GM19395 (cell line): ENCODE measurements around the gene SIPA1L3.

Experiments used
- ATAC-seq: cut with Tn5 transposase; IDR thresholded peaks from one replicate; pipeline ENCODE4 v1.9.1; 2021; ENCODE audit warnings: mild to moderate bottlenecking, moderate library complexity; ENCODE audit not compliant: unreplicated experiment

SIPA1L3 gene

DNA sequence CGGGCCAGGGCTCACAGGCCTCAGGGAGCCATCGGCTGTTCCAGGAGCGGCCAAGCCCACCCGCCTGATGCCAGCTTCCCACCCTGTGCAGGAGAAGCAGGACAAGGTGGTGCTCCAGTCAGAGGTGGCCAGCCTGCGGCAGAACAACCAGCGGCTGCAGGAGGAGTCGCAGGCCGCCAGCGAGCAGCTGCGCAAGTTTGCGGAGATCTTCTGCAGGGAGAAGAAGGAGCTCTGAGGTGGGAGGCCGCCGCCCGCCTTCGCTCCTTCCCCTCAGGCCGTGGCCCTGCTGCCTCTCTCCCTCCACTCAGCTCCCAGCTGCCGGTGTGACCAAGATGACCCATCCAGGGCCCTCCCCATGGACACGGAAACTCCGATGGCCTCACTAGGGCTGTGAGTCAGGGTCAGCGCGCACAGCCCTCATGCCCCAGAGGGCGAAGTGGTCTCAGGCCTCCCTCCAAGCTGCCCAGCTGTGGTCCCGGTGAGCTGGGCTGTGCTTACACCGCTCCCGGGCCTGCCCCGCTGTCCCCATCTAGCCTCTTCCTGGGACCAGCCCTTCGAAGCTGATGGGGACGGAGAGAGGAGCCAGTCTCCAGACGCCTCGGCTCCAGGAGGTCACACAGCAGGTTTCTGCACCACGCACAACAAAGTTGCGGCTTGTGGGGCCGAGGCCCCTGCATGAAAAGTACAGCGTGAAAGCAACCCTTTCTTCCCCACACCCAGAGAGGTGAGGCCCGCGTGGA, 299.2 kb downstream of the SIPA1L3 start:
- no peak for ATAC-seq

DNA sequence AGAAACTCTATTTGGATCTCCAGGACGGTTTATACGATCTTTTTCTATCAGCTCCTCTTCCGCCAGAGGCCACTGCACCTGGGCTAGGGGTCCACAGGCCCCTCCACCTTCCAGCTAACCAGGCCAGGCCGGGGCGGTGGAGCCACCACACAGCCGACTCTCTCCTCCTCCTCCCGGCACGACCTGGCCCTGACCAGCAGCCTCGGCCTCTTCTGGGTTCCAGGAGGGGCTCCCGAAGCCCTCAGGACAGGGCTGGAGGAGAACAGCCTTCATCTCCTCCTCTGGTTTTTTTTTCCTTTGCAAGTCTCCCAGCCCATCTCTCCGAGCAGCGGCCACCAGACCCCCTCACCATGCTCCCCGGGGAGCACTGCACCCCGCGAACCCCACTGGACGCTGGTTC, 299.9 kb downstream of the SIPA1L3 start:
- no peak for ATAC-seq

DNA sequence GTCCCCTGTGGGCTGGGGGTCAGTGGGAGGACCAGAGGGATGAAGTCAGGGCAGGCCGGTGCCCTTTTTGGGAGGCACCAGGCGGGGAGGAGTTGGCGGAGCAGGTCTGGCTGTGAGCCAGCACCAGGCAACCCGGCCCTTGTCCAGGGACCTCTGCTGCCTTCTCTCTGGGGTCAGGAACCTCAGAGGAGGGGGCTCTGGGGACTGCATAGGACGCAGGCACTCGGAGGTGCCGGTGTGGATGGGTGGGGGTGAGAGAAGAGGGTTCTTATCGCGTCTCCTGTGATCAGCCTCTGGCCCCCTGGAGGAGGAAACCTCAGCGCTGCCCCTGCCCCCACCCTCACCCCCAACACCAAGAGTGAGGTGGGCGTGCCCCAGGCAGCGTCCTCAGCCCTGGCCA, 300.5 kb downstream of the SIPA1L3 start:
- ATAC-seq = no peak

DNA sequence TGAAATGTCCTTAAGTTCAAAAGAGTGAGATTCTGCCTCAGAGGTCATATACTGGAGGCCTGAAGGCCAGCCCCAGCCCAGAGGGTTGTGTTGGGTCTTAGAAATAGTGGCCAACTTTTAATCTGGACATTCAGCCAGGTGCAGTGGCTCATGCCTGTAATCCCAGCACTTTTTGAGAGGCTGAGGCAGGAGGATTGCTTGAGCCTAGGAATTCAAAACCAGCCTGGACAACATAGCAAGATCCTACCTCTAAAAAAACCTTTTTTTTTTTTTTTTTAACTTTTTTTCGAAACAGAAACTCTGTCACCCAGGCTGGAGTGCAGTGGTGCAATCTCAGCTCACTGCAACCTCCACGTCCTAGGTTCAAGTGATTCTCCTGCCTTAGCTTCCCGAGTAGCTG, 301.6 kb downstream of the SIPA1L3 start:
- no peak for ATAC-seq

DNA sequence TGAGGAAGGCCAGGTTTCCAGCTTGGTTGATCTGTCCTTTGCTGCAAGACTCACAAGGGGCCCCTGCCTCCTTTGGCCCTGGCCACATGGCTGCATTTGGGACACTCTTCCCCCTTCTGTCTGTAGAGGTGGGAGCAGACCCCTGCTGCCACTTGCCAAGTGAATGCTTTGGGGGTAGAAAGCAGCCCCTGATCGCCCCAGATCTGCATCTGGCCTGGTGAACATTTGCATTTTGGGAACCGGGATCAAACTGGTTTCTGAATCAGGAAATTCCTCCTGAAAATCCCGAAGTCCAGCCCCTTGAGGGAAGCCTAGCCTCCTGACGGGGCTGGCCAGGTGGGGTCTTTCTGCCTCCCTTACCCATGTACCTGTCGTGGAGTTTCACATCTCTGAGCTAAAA, 302.1 kb downstream of the SIPA1L3 start:
- ATAC-seq = no peak

DNA sequence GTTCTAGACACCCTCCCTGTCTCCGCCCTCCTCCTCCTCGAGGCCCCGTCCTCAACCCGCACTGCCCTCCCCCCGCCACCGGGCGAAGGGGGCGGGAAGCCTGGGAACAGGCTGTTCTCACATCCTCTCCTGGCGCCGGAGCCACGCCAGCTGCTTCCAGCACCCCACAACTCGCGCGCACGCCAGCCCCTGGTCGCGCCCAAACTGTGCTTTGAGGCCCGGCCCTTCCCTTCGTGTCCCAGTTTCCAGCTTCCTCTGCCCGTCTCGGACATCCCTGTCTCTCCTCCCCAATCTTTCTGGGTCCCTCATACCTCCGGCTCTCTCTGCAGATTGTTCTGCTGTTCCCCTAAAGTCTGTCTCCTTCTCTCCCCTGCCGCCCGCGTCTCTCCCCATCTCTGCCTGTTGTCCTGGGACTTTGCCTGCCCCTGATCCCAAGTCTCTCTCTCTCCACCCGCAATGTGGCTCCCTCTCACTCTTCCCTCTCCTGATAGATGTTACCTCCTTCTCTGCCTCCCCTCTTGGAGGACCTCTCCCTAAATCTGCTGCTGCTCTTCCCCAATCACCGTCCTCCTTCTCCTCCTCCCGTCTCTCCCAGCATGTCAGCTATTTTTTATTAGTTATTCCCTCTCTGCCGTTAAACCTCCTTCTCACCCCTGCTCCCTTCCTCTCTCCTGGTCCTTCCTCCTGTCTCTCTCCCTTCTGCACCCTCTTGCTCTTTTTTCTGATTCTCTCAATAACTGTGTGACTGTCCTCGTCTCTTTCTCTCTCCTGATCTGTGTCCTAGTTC, 302.9 kb downstream of the SIPA1L3 start:
- ATAC-seq = no peak

DNA sequence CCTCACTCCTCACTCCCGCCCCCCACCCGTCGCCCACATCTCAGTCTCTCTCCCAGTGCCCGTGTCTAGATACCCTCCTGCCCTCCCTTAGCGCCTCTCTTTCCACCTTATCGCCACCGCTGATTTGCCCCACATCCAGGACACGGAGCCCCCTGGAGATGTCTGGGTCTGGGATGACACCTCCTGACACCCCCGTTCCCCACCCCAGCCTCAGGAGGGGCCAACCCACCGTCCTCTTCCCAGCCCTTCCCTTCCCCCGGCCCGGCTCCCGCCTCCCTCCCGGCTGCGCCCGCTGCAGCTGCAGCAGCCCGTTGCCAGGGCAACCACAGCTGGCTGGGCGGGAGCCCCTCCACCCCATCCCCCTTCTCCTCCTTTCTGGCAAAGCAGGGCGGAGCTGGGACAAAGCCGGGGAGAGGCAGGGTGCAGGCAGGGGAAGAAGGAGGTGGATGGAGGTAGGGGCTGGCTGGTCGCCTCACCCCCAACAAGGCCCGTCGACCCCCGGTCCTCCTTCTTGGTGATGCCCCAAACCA, 303.5 kb downstream of the SIPA1L3 start:
- ATAC-seq = no peak

DNA sequence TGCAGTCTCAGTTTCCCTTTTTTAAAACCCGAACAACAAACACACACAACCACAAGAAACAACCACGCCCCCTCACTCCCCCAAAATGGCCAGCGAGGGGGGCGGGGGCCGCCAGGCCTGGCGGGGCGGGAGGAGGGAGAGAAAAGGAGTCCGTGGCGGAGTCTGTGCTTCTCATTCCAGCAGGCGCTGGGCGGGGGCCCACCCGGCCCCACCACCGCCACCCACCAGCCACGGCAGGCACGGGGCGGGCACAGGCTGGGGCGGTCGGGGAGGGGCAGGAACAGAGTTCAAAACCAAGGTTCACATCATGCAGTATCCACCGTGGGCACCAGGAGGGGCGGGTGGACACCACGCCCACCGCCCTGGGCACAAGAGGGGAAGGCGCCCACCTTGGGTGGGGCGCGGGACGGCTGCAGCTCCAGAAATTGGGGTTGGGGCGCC, 304.2 kb downstream of the SIPA1L3 start:
- no peak for ATAC-seq

DNA sequence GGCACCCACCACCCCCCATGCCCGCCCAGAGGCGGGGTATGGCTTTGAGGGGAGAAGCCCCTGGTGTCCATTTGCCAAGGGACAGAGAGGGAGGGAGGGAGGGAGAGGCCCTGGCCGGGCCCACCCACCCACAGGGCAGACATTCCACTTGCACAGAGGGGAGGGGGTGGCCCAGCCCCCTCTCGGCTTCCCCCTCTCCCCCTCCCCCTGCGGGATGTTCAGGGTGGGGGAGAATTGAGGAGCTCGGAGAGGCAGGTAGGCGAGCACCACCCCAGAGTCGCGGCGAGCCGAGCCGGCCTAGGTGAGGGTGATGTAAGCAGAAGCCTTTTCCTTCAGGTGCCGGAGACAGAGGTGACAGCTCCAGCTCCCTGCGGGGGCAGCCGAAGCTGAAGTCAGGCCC, 304.8 kb downstream of the SIPA1L3 start:
- no peak for ATAC-seq

DNA sequence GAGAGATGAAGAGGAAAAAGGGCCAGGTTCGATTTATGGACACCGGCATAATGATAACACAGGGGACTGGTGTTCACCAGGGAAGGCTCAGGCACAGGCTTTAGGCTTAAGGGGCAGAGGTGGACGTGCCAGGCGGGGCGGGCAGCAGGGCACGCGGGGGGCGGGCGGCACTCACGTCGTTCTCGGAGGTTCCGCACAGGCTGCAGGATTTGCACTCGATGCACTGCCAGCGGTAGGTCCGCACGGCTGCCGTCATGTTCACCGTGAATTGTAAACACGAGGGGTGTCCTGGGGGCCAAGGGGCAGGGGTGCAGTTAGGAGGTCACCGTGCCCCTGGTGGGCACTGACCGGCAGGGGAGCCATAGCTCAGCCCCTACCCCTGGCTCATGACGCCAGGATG, 306.5 kb downstream of the SIPA1L3 start:
- ATAC-seq = no peak

DNA sequence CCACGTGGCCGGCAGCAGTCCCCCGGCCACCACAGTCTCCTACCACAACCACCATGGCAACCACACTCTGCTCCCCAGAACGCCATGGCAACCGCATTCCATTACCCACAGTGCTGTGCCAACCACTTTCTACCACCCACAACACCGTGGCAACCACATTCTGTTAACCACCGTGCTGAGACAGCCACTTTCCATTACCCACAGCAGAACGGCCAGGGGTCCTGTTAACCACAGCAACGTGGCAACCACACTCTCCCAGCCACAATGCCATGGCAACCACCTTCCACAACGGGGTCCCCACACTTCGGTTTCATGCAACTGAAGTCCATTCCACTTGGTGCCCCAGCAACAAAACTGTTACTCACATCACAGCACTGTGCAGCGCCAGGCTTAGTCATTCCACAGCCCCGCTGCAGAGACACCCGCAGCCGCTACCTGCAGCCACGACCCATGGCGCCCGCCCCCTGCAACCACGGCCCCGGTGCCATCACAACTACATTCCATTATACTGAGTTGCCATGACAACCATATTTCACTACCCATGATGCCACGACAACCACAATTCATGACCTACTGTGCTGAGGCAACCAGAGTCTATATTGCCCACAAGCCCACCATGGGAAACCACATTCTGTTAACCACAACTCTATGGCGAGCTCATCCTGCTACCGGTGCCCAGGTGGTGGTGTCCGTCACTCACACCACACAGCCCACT, 307.1 kb downstream of the SIPA1L3 start:
- ATAC-seq = no peak

DNA sequence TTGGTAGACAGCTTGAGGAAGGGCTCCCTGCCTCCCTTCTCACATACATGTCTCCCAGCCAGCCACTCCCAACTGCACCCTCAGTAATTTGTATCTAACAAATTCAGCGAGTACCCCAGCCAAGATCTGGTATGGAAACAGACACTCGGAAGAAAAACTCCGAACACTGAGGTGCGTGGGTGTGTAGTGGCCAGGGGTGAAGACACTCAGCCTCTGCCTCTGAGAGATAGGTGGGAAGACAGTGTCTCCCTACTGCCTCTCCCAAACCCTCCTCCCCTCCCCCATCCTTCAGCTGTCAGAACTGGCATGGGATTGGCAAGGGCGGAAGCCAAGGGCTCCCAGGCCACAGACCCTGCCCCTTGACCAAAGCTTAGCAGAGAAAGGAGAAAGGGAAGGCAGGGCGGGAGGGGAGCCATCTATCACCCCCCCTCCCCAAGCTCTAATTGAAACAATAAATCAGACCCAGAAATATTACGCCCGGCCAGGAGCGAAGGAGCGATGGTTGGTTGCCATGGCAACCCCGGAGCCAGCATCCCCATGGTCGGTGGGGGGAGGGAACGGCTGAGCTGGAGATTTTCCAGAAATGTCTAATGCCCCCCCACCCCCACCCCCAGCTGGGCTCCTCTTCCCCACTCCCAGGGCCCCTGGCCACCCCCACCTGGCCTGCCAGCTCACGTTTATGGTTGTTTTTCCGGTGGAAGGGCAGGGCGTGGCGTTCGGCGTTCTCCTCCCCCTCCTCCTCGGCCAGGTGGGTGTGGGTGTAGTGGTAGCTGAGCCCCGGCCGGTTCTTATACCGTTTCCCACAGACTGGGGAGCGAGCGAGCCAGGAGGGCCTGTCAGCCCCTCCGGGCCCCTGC, 310.0 kb downstream of the SIPA1L3 start:
- ATAC-seq = no peak

DNA sequence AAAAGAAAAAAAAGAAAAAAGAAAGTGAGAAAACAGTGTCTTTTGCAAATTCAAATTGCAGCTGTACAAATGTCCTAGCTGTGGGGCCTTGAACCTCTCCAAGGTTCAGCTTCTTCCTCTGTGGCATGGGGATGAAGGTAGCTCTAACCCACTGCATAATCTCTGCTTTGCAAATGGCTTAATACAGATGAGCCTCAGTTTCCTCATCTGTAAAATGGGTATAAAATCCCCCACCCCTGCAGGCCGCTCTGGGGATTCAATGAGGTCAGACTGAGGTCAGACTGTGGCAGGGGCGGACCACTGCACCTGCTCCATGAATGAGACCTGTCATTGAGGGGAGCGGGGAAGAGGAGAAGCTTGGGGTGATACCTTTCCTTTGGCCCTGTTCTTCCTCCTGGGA, 311.2 kb downstream of the SIPA1L3 start:
- no peak for ATAC-seq

DNA sequence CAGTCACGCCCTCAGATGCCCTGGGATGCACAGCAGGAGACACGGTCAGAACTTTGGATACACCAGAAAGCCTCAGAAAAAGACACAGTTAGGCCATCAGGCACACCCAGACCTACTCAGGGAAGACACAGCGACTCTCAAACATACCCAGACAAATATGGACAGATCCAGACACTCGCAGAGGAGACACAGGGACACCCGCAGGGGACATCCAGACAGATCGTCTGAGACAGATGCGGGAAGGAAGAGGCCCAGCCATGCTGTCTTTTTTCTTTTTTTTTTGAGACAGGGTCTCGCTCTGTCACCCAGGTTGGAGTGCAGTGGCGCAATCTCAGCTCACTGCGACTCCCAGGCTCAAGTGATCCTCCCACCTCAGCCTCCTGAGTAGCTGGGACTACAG, 312.2 kb downstream of the SIPA1L3 start:
- ATAC-seq = no peak

DNA sequence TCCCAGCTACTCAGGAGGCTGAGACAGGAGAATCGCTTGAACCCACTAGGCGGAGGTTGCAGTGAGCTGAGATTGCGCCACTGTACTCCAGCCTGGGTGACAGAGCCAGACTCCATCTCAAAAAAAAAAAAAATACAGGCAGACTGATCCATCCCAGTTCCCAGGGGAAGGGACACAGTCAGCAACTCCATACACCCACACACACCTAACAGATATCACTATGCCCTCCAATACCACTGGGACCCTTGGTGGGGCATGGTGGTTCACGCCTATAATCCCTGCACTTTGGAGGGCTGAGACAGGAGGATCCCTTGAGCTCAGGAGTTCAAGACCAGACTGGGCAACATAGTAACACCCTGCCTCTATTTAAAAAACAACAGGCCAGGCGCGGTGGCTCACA, 314.4 kb downstream of the SIPA1L3 start:
- no peak for ATAC-seq

DNA sequence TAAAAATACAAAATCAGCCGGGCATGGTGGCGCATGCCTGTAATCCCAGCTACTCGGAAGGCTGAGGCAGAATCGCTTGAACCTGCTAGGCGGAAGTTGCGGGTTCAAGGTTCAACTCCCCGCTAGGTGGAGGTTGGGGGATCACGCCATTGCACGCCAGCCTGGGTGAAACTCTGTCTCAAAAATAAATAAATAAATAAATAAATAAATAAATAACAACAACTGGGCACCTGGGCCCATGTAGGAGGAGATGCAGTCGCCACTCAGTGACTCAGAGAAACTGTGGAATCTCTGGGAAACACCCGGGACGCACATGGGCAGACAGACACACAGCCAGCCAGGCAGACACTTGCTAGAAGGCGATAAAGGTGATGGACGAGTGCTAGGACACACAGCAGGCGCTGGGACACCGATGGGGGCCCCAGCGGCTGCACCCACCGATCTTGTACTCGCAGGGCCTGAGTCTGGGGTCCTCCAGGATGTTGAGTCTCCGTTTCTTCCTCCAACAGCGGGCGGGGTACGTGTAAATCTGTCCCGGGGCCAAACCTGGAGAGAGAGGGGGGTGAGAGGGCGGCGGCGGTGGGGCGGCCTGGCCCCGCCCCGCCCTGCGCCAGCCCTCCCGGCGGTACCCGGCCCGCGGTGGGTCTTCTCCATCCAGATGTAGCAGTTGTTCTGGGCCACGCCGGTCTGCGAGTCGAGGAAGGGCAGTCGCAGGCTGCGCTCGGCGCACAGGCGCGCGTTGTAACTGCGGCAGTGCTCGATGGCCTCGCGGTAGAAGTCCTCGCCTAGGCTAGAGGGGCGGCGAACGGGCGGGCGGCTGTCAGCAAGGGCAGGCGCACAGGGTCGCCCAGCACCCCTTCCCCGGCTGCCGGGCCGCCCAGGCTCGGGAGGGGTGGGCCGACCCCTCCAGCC, 315.2 kb downstream of the SIPA1L3 start:
- ATAC-seq = no peak

DNA sequence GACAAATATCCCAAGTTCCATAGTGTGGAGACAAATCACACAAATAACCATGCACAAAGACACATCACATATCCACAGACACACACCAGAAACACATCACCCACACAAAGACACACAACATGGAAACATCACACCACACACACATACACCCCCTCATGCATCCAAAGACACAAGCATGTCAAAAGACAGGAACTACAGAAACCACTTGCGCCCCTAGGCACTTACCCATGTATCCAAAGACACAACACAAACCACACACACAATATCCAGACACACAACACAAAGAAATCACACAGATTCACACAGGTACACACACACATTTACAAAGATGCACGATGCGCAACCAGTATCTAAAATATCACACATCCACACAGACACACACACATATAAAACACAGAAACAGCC, 316.1 kb downstream of the SIPA1L3 start:
- ATAC-seq = no peak

DNA sequence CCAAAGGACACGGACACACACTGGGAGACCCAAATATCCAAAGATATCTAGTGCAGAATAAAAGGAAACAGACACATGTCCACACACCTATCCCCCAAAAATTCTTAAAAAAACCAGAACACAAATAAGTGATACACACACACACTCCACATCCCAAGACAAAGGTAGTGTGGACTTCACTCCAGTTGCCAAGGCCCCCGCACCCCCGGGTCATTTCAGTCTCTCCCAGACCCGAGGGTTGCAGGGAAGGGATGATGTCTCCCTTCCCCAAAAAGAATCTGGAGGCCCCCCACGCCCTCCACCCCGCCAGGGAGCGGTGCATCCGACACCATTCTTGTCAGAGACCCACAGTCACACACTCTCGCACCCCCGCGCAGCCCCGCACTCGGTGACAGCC, 316.6 kb downstream of the SIPA1L3 start:
- no peak for ATAC-seq

DNA sequence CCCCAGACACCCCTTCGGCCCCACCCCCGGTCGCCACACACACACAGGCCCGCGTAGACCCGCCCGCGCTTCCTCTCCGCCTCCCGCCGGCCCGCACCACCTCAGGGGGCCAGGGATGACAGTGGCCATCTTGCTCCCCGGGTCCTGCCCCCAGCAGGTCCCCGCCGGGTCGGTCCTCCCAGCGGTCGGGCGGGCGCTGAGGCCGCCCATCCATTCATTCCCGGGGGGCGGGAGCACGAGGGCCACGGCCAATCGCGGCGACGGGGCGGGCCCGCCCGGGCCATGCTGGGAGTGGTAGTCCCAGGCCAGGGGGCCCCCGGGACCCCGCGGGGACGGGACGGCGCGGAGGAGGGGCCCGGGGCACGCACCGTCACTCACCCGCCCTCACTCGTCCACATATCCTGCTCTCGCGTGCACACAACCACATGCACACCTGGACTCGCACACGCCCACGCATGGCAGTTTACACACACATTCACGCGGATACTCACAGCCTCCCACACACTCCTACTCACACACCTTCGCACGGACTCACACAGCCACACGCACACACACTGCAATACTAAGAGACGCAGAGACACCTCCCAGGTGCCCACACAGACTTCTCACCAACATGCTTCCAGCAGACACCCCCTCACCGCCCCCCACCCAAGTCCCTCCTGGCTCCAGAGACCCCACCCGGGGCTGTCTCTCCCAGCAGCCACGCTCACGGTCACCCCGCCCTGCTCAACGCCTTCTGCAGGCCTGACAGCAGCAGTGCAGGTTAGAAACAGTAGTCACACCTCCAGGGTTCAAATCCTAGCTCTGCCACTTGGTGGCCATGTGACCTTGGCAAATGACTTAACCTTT, 317.2 kb downstream of the SIPA1L3 start, which contains the start of gene DPF1:
Gene DPF1, minus strand, starts transcription at position 209 of the 849 bp plus-strand sequence. Its CDS starts 80 bp downstream, at position 129.
- ATAC-seq = peak; percentile 57
